Keratinocyte (primary cell): ENCODE results near the gene HEG1.

Experiments
- CTCF ChIP-seq, 3 experiments: IDR thresholded peaks in 1 of 3; conservative IDR thresholded peaks in 1 of 3; optimal IDR thresholded peaks in 1 of 3; 2 replicates in 2 of 3; 3 replicates in 1 of 3; pipeline versions ENCODE3 to v1.5.1; 2011; ENCODE audit warnings: low read length in 3 of 3, mild to moderate bottlenecking in 3 of 3, moderate library complexity in 2 of 3, control low read depth in 1 of 3, inconsistent platforms in 1 of 3; ENCODE audit not compliant: insufficient read depth in 2 of 3; ENCODE audit errors: extremely low read depth in 1 of 3
- EZH2 ChIP-seq: IDR thresholded peaks from one replicate; pipeline ENCODE4 v1.6.1; 2012; ENCODE audit warnings: inconsistent platforms, mild to moderate bottlenecking, low read length, moderate library complexity

- TF ChIP-seq CTCF (optimal IDR thresholded peaks at IDR 0.05 in 1 of 3, IDR thresholded peaks at IDR 0.05 in 1 of 3, conservative IDR thresholded peaks at IDR 0.05 in 1 of 3; ENCODE audit: extremely low read depth in 1 of 3, insufficient read depth in 2 of 3, low read length in 3 of 3), result no peak
- no peak for TF ChIP-seq EZH2
Measured at GRCh38 chr3:124951511-124952281, 104.1 kb downstream of the HEG1 start.
